ENCODE results near the gene ARMC12.

Gene ARMC12

DNA sequence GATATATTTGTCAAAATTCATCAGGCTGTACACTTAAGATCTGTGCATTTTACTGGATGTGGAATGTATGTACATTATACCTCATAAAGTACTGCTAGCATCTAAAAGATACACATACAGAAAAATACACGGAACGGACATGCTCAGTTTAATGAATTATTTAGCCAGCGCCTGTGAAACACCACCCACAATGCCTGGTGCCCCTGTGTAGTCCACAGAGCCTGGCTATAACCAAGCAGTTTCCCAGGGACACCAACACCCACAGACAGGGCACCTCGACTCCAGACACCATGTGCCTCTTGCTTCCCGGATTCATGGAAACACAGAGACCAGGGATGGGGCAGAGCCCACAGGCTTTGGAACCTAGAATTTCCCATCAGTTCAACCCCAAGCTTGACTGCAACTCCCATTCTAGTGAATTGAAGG is 17.4 kb upstream of the ARMC12 start:
- WGBS: 86% methylated on average over 5 of the region's 5 CpGs
- Histone ChIP-seq H3K27me3 (ENCODE audit: insufficient read depth, low read length) (no peaks in the 10 kb centered on the region), H3K4me1 (ENCODE audit: insufficient read depth, low read length) (peaks cover 44% of the 10 kb centered on the region), H3K4me3 (ENCODE audit: low read length) (no peak overlapping the region), H3K27ac (ENCODE audit: low read depth, low read length) (peak overlapping the region; percentile 48; the same call in 1 of the 2 replicates), H3K9ac (ENCODE audit: low read depth, low read length) (0 out of 2 replicates have a peak overlapping the region, but pooled peaks have one; percentile 16), H3K9me3 (ENCODE audit: insufficient read depth, low read depth, low read length) (no peaks in the 10 kb centered on the region), H3K36me3 (ENCODE audit: insufficient read depth, low read length) (no peaks in the 10 kb centered on the region)

DNA sequence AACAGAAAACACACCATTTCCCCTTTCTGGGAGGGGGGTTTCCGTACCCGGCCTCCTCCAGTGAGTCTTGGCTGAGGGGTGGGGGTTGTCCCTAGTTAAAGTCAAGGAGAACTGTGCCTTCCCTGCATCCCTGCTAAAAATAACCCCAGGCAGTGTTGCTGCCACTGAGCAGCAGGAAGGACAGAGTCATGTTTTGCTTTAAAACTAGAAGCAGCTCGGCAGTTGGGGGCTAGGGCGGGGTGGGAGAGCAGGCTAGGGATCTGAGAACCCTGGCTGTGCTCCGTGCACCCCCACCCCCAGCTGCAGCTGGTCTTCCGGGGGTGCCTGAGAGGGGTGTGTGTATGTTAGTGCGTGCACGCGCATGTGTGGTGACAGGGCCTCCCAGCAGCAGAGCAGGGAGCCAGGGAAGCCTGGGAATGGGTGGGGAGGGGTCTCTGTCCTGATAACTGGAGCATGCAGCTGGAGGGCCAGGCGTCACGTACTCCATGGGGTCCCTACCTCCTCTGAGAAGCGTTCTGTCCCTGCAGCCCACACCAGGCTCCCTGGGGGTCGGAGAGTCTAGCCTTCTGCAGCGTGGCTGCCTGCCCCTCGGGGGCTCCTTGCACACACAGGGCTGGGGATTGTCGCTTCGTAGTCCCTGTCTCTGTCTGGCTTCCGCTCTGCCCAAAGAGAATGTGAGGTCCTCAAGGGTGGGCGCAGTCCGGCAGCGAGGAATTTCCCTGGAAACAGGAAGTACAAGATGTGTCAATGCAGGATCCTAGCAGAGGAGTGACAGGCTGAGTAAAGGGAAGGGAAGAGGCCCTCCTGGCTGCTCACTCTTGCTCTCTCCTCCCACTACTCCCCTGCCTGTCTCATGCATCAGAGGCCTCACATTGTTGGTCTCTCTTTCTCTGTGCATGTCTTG is 16.8 kb upstream of the ARMC12 start:
- peak overlapping the region; percentile 5; the same call in 1 of the 2 replicates for H3K4me3 ChIP-seq (ENCODE audit: low read length)
- peaks cover 45% of the 10 kb centered on the region for H3K4me1 ChIP-seq (ENCODE audit: insufficient read depth, low read length)
- H3K27ac ChIP-seq (ENCODE audit: low read depth, low read length): peak overlapping the region; percentile 48; the same call in 1 of the 2 replicates
- H3K9ac ChIP-seq (ENCODE audit: low read depth, low read length): peak overlapping the region; percentile 33
- no peaks in the 10 kb centered on the region for H3K36me3 ChIP-seq (ENCODE audit: insufficient read depth, low read length)
- WGBS: 19% methylated on average over 20 of the region's 21 CpGs
- H3K27me3 ChIP-seq (ENCODE audit: insufficient read depth, low read length): no peaks in the 10 kb centered on the region
- H3K9me3 ChIP-seq (ENCODE audit: insufficient read depth, low read depth, low read length): no peaks in the 10 kb centered on the region

DNA sequence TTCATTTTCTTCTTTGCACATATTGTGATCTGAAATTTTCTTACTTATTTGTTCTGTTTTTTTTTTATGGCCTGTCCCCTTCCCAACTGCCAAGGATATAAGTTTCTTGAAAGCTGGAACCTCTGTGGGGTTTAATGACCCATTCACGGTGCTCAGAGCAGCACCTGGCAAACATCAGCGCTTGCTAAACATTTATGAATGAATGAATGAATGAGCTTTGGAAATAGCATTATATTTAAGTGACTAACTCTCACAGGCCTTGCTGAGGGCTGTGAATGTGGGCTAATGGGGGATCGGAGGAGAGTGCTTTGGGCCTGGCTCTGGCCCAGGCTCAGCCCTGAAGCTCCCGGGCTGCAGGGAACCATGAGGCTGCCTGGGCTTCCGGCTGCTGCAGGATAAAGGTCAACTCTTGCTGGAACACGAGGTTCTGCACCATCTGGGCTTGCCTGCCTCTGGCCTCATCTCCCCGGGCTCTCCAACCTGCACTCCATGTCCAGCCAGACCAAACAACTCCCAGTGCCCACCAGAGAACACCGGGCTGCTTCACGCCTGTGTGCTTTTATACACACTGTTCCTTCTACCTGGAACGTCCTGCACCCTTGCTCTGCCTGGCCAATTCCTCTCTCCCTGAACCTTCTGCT is 14.6 kb upstream of the ARMC12 start:
- Histone ChIP-seq H3K4me1 (ENCODE audit: insufficient read depth, low read length) (peaks cover 58% of the 10 kb centered on the region), H3K9ac (ENCODE audit: low read depth, low read length) (no peak overlapping the region), H3K27ac (ENCODE audit: low read depth, low read length) (no peak overlapping the region), H3K27me3 (ENCODE audit: insufficient read depth, low read length) (peaks cover 2% of the 10 kb centered on the region; the same call in 1 of the 2 replicates), H3K9me3 (ENCODE audit: insufficient read depth, low read depth, low read length) (no peaks in the 10 kb centered on the region), H3K4me3 (ENCODE audit: low read length) (no peak overlapping the region), H3K36me3 (ENCODE audit: insufficient read depth, low read length) (no peaks in the 10 kb centered on the region)
- WGBS: 88% methylated on average over 10 of the region's 10 CpGs

DNA sequence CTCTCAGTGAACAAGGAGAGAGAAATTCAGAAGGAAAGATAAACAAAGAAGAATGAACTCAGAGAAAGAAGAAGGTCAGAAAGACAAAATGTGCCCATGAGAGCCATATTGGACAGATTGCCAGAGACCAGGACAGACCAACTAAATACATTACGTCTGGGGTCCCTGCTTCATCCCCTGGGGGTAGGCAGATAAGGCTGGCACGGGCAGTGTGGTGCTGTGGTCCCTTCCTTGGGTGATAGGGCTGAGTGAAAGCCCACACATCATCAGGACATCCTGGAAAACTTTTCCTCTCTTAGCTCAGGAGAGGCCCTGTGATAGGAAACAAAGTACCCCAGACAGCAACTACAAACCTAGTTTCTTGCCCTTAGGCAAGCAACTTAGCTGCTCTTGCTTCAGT is 13.2 kb upstream of the ARMC12 start:
- Histone ChIP-seq H3K4me1 (ENCODE audit: insufficient read depth, low read length) (peaks cover 51% of the 10 kb centered on the region), H3K9me3 (ENCODE audit: insufficient read depth, low read depth, low read length) (no peaks in the 10 kb centered on the region), H3K36me3 (ENCODE audit: insufficient read depth, low read length) (no peaks in the 10 kb centered on the region), H3K9ac (ENCODE audit: low read depth, low read length) (no peak overlapping the region), H3K27ac (ENCODE audit: low read depth, low read length) (no peak overlapping the region), H3K4me3 (ENCODE audit: low read length) (no peak overlapping the region), H3K27me3 (ENCODE audit: insufficient read depth, low read length) (peaks cover 2% of the 10 kb centered on the region; the same call in 1 of the 2 replicates)
- 83% methylated on average over 2 of the region's 2 CpGs for WGBS

DNA sequence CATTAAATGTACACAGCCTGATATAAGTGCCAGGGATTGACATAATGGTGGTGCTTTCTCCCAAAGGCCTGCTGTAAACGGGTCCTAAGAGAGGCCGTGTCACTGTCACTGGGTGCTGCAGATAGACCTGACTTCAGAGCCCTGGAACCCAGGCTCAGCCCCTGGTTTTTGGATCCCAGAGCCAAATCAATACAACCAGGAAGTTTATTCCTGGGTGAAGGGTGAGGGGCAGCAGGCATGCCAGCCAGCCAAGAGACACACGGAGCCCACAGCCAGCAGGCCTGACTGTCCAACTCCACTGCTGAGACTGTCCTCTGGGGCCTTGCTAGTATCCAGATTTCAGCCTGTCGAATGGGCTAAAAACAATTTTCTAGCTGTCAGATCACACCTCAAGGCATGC is 12.8 kb upstream of the ARMC12 start:
- Histone ChIP-seq H3K4me1 (ENCODE audit: insufficient read depth, low read length) (peaks cover 51% of the 10 kb centered on the region), H3K27ac (ENCODE audit: low read depth, low read length) (no peak overlapping the region), H3K9me3 (ENCODE audit: insufficient read depth, low read depth, low read length) (no peaks in the 10 kb centered on the region), H3K36me3 (ENCODE audit: insufficient read depth, low read length) (no peaks in the 10 kb centered on the region), H3K9ac (ENCODE audit: low read depth, low read length) (no peak overlapping the region), H3K4me3 (ENCODE audit: low read length) (no peak overlapping the region), H3K27me3 (ENCODE audit: insufficient read depth, low read length) (peaks cover 2% of the 10 kb centered on the region; the same call in 1 of the 2 replicates)
- WGBS: 90% methylated on average over 4 of the region's 4 CpGs

DNA sequence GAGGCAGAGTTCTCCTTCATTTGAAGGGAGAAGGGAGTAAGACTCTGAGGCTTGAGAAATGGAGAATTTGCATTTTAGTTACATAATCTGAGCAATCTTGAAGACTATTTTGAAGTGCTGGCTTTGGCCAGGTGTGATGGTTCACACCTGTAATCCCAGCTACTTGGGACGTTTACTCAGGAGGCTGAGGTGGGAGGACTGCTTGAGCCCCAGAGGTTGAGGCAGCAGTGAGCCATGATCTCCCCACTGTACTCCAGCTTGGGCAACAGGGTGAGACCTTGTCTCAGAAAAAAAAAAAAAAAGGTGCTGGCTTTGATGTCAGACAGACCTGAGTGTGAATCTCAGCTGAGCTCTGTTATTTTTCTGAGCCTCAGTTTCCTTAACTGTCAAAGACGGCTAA is 12.4 kb upstream of the ARMC12 start:
- Histone ChIP-seq H3K27ac (ENCODE audit: low read depth, low read length) (no peak overlapping the region), H3K4me1 (ENCODE audit: insufficient read depth, low read length) (peaks cover 51% of the 10 kb centered on the region), H3K9me3 (ENCODE audit: insufficient read depth, low read depth, low read length) (no peaks in the 10 kb centered on the region), H3K36me3 (ENCODE audit: insufficient read depth, low read length) (no peaks in the 10 kb centered on the region), H3K27me3 (ENCODE audit: insufficient read depth, low read length) (peaks cover 2% of the 10 kb centered on the region; the same call in 1 of the 2 replicates), H3K4me3 (ENCODE audit: low read length) (no peak overlapping the region), H3K9ac (ENCODE audit: low read depth, low read length) (no peak overlapping the region)
- WGBS: 91% methylated on average over 2 of the region's 2 CpGs

DNA sequence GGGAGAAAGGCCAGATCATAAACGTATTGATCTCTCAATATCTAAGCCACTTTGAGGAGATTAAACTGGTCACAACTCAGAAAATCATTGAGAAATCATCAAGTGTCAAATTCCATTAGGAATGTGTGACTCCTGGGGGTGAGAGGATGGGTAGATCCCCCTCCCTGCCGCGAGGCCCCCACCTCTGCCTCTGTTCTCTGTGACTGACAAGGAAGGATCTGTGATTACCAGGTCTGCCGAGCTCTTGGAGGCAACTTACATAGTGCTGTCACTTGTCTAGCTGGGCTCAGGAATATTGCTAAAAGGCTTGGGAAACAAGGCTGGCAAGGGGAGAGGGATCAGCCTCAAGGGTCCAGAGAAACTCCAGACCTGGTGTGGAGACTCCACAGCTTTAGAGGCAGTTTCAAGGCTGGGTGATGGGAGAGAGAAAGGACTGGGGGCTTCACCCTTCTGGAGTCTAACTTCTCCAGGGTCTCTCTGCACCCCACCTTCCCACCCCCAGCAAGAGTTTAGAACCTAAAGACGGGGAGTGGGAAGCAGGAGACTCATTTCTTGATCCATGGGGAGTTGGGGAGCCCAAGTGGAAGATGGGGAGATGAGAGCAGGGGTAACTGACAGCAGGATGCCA is 11.6 kb upstream of the ARMC12 start:
- Histone ChIP-seq H3K9me3 (ENCODE audit: insufficient read depth, low read depth, low read length) (no peaks in the 10 kb centered on the region), H3K9ac (ENCODE audit: low read depth, low read length) (no peak overlapping the region), H3K4me3 (ENCODE audit: low read length) (no peak overlapping the region), H3K36me3 (ENCODE audit: insufficient read depth, low read length) (no peaks in the 10 kb centered on the region), H3K27me3 (ENCODE audit: insufficient read depth, low read length) (peaks cover 2% of the 10 kb centered on the region; the same call in 1 of the 2 replicates), H3K4me1 (ENCODE audit: insufficient read depth, low read length) (peaks cover 45% of the 10 kb centered on the region), H3K27ac (ENCODE audit: low read depth, low read length) (no peak overlapping the region)
- 61% methylated on average over 5 of the region's 5 CpGs for WGBS

DNA sequence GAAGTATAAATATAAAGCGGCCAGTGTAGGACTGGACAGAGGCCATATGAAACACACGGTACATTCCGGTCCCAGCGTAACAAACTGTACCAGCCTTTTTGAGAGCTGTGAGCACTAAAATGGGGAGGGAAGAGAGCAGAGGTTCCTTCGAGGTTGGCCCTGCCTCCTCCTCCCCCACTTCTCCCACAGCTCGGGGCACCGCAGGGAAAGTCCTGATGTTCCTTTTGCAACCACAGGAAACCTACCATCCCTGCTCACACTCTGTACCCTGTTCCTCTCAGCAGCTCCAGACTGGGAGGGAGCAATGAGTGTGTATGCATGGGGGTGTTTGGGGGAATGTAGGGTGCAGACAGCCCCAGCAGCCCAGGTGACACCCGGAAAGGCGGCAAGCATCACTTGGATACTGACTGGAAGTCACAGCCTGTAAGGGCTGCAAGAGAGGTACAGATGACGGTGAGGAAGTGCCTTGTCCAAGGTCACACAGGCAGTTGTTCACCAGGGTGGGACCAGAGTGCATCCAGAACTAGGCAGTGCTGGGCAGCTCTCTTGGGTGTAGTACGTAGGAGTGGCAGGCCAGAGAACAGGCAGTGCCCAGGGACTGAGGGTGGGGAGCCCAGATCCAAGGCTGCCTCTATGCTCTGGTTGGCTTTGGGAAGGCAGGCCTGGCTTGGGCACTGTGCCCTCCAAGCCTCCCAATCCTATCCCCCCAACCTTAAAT is 11.0 kb upstream of the ARMC12 start:
- no peak overlapping the region for H3K4me3 ChIP-seq (ENCODE audit: low read length)
- peaks cover 2% of the 10 kb centered on the region; the same call in 1 of the 2 replicates for H3K27me3 ChIP-seq (ENCODE audit: insufficient read depth, low read length)
- 83% methylated on average over 11 of the region's 11 CpGs for WGBS
- H3K9ac ChIP-seq (ENCODE audit: low read depth, low read length): no peak overlapping the region
- H3K9me3 ChIP-seq (ENCODE audit: insufficient read depth, low read depth, low read length): no peaks in the 10 kb centered on the region
- H3K27ac ChIP-seq (ENCODE audit: low read depth, low read length): no peak overlapping the region
- H3K4me1 ChIP-seq (ENCODE audit: insufficient read depth, low read length): peaks cover 38% of the 10 kb centered on the region
- H3K36me3 ChIP-seq (ENCODE audit: insufficient read depth, low read length): no peaks in the 10 kb centered on the region

DNA sequence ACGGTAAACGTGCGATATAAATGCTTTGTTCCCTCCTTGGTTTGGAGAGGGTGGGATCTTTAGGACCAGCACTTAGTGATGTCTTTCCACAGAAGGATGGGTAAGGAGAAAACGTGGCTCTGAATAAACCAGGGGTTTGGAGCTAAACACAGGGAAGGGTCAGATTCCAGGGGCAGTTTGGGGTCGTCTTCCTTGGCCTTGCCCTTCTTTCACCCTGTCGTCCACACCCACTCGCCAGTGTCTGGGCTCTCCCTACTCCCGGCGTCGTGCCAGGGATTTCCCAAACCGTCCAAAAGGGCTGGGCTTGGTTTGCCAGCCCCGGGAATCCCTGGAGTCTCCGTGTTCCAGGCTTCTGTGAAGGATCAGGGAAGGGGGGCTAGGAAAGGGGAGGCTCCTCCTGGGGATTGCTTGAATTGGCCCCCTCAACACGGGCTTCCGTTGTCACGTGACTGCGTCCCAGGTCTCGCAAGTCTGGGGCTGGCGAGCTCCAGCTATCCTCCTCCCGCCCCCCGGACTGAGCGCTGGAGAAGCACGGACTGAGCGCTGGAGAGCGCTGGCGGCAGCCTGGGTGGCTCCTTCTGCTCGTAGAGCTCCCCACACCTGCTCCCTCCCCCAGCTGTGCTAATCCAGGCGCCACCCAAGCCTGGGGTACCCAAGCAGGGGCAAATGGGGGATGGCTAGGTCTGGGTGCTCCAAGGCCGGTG is 9.4 kb upstream of the ARMC12 start:
- H3K36me3 ChIP-seq (ENCODE audit: insufficient read depth, low read length): no peaks in the 10 kb centered on the region
- peak overlapping the region; percentile 80 for H3K4me3 ChIP-seq (ENCODE audit: low read length)
- WGBS: 3% methylated on average over 29 of the region's 29 CpGs
- no peaks in the 10 kb centered on the region for H3K9me3 ChIP-seq (ENCODE audit: insufficient read depth, low read depth, low read length)
- peaks cover 2% of the 10 kb centered on the region; the same call in 1 of the 2 replicates for H3K27me3 ChIP-seq (ENCODE audit: insufficient read depth, low read length)
- H3K9ac ChIP-seq (ENCODE audit: low read depth, low read length): peak overlapping the region; percentile 93
- H3K27ac ChIP-seq (ENCODE audit: low read depth, low read length): peak overlapping the region; percentile 80
- H3K4me1 ChIP-seq (ENCODE audit: insufficient read depth, low read length): peaks cover 41% of the 10 kb centered on the region

Data from HUES64 (cell line).